ENCODE measurements around the gene ULBP3.
A peak's percentile ranks its signal among the peaks of the same experiment; 100 is the strongest.
"Not testable (repeated sequence)": the region's sequence is repeated elsewhere in the genome, so short reads cannot be mapped to it uniquely, and the experiment has no call there.

The ULBP3 gene

GRCh38 chr6:150016324-150017185 is 52.4 kb downstream of the ULBP3 start:
- peak; percentile 37 to 63 for DNase-seq
- Histone ChIP-seq H3K9me3 (no peaks in the 10 kb centered on the region), H3K27ac (no peak overlapping the region), H3K36me3 (no peaks in the 10 kb centered on the region), H3K4me1 (peaks cover 0 to 12% (median 1%) of the 10 kb centered on the region in 4 donors), H3K27me3 (peaks cover 0 to 63% of the 10 kb centered on the region in 2 donors), H3K4me3 (no peak overlapping the region)
- peak; percentile 57 to 74 for TF ChIP-seq CTCF (IDR thresholded peaks at IDR 0.05)
- intact Hi-C loops (cut with DNase I; ENCODE audit: low total_unique reads), result loop anchor here (1.0 to 5.0 kb wide), 2 partner anchors 81 to 179 kb away; no protein-coding TSS in a partner anchor

GRCh38 chr6:150015281-150016001 is 53.5 kb downstream of the ULBP3 start:
- peaks cover 0 to 12% (median 1%) of the 10 kb centered on the region in 4 donors for H3K4me1 ChIP-seq
- not testable (repeated sequence) for H3K4me3 ChIP-seq, DNase-seq, H3K27ac ChIP-seq, H3K9me3 ChIP-seq, H3K36me3 ChIP-seq
- peaks cover 0 to 63% of the 10 kb centered on the region in 2 donors for H3K27me3 ChIP-seq
- intact Hi-C loops (cut with DNase I; ENCODE audit: low total_unique reads), result loop anchor here (5.0 kb wide), 1 partner anchor 178 kb away; no protein-coding TSS in a partner anchor

- not testable (repeated sequence) for H3K36me3 ChIP-seq, H3K9me3 ChIP-seq, H3K4me3 ChIP-seq, DNase-seq, H3K27ac ChIP-seq
- Histone ChIP-seq H3K27me3 (peaks cover 0 to 68% of the 10 kb centered on the region in 2 donors), H3K4me1 (peaks cover 0 to 12% (median 1%) of the 10 kb centered on the region in 4 donors)
- intact Hi-C loops (cut with DNase I; ENCODE audit: low total_unique reads), result loop anchor here (5.0 kb wide), 1 partner anchor 177 kb away; no protein-coding TSS in a partner anchor
Observed at GRCh38 chr6:150014623-150015280, 54.2 kb downstream of the ULBP3 start.

GRCh38 chr6:150013785-150014622 is 54.9 kb downstream of the ULBP3 start:
- H3K27ac ChIP-seq; DNase-seq; intact Hi-C loops (cut with DNase I; ENCODE audit: low total_unique reads); H3K36me3 ChIP-seq; H3K9me3 ChIP-seq; H3K4me3 ChIP-seq: not testable (repeated sequence)
- H3K4me1 ChIP-seq, result peaks cover 0 to 12% (median 1%) of the 10 kb centered on the region in 4 donors
- peaks cover 0 to 70% of the 10 kb centered on the region in 2 donors for H3K27me3 ChIP-seq

GRCh38 chr6:150012846-150013784 is 55.8 kb downstream of the ULBP3 start:
- Histone ChIP-seq H3K27me3 (peaks cover 0 to 70% of the 10 kb centered on the region in 2 donors), H3K4me1 (peaks cover 0 to 12% (median 1%) of the 10 kb centered on the region in 4 donors)
- H3K36me3 ChIP-seq; H3K4me3 ChIP-seq; H3K27ac ChIP-seq; intact Hi-C loops (cut with DNase I; ENCODE audit: low total_unique reads); DNase-seq; H3K9me3 ChIP-seq: not testable (repeated sequence)
